HepG2 (cell line): Measurements from ENCODE around the gene KRTAP17-1. TPM values are rescaled to one million over a fixed set of nuclear protein-coding genes. Genes with fewer than 3 reads are reported as not detected.

Experiments
- ATAC-seq: fragments of 200-7000 bp; cut with Tn5 transposase; 3 replicates; pipeline ENCODE4 v1.9.1; 2020; ENCODE audit warnings: mild to moderate bottlenecking, moderate library complexity
- BruUV-seq: library from RNA; stranded (reverse); fragments of 400-500 nt; replicated peaks from 2 replicates; lab custom pipeline; 2021; lab: Mats Ljungman, UMichigan
- CTCF ChIA-PET: fragments of 300-600 bp; formaldehyde crosslinking; extraction: SDS; loops from one replicate; lab custom pipeline; 2021; ENCODE audit warnings: low total read pairs, inconsistent platforms, low intra/inter-chr PET ratio; lab: Yijun Ruan, JAX
- POLR2A ChIA-PET: fragments of 350-600 bp; sonication (Branson Sonifier 250); formaldehyde crosslinking; loops from one replicate; lab custom pipeline; 2020; ENCODE audit warnings: antibody characterized with exemption, inconsistent platforms; lab: Yijun Ruan, JAX
- DNase-seq: peaks from one replicate; pipeline ENCODE4 v3.0.0-alpha.2; 2015; ENCODE audit warnings: low spot score
- FAIRE-seq: peaks from 3 replicates; lab custom pipeline; 2011; peaks lifted over from hg19 to GRCh38; lab: Jason Lieb, UNC
- H2AFZ ChIP-seq: one replicate; pipeline ENCODE4 v1.6.1; 2011; ENCODE audit warnings: low read length, inconsistent platforms
- H3K27ac ChIP-seq: fragments of 300-600 bp; 3 replicates; pipeline ENCODE4 v1.8.0; 2011; ENCODE audit warnings: mixed run types, mild to moderate bottlenecking, mixed read lengths, low read length, inconsistent platforms; ENCODE audit not compliant: insufficient read depth; ENCODE audit errors: extremely low read length
- H3K27me3 ChIP-seq, 2 experiments: fragments of 200-600 bp in 1 of 2; 2 replicates in 1 of 2; 3 replicates in 1 of 2; pipeline versions ENCODE4 v1.6.0 to v1.8.0; 2011; ENCODE audit warnings: low read length in 2 of 2, mild to moderate bottlenecking in 2 of 2, moderate library complexity in 2 of 2, inconsistent platforms in 1 of 2; ENCODE audit not compliant: insufficient read depth in 2 of 2, control insufficient read depth in 1 of 2
- H3K36me3 ChIP-seq, 2 experiments: fragments of 200-600 bp in 1 of 2; replicated peaks in 1 of 2; 2 replicates in 1 of 2; 3 replicates in 1 of 2; pipeline versions ENCODE4 v1.5.1 to v1.8.0; 2011; ENCODE audit warnings: low read length in 2 of 2, inconsistent platforms in 1 of 2; ENCODE audit not compliant: insufficient read depth in 2 of 2, control insufficient read depth in 1 of 2
- H3K4me1 ChIP-seq: 2 replicates; pipeline ENCODE4 v1.5.1; 2012; ENCODE audit warnings: low read length, inconsistent platforms; ENCODE audit not compliant: insufficient read depth
- H3K4me2 ChIP-seq: 2 replicates; pipeline ENCODE4 v1.6.0; 2011; ENCODE audit warnings: low read depth, low read length, inconsistent platforms
- H3K4me3 ChIP-seq, 3 experiments: fragments of 200-600 bp in 1 of 3; sonication (generic), shearing (Covaris generic) in 1 of 3; replicated peaks in 1 of 3; 2 replicates each; pipeline ENCODE4 v1.5.1; 2011 to 2016; ENCODE audit warnings: low read length in 3 of 3, inconsistent platforms in 2 of 3, low read depth in 2 of 3, mild to moderate bottlenecking in 2 of 3, control low read depth in 1 of 3, mixed read lengths in 1 of 3; ENCODE audit not compliant: insufficient read depth in 1 of 3
- H3K79me2 ChIP-seq: one replicate; pipeline ENCODE4 v1.6.1; 2011; ENCODE audit warnings: low read length, inconsistent platforms; ENCODE audit not compliant: insufficient read depth
- H3K9ac ChIP-seq: 2 replicates; pipeline ENCODE4 v1.6.0; 2011; ENCODE audit warnings: mild to moderate bottlenecking, low read depth, low read length, inconsistent platforms; ENCODE audit not compliant: insufficient read depth
- H3K9me3 ChIP-seq: 2 replicates; pipeline ENCODE4 v1.5.1; 2012; ENCODE audit warnings: mild to moderate bottlenecking, low read length
- H4K20me1 ChIP-seq: 2 replicates; pipeline ENCODE4 v1.6.0; 2011; ENCODE audit warnings: inconsistent platforms, mild to moderate bottlenecking, low read length, moderate library complexity; ENCODE audit not compliant: insufficient read depth
- ATM ChIP-seq: fragments of 450-650 bp; IDR thresholded peaks from 2 replicates; pipeline ENCODE4 v1.7.1; 2017; ENCODE audit warnings: mild to moderate bottlenecking, borderline replicate concordance
- BORCS8-MEF2B ChIP-seq: sonication (generic); formaldehyde crosslinking; IDR thresholded peaks from 2 replicates; pipeline ENCODE4 v1.8.0; 2022; ENCODE audit warnings: mild to moderate bottlenecking, missing genetic modification reagents
- CEBPB ChIP-seq: IDR thresholded peaks from 2 replicates; pipeline ENCODE4 v1.6.1; 2011; ENCODE audit warnings: low read depth, low read length, improper control_type of control experiment, borderline replicate concordance
- HDAC2 ChIP-seq: sonication (generic); formaldehyde crosslinking; IDR thresholded peaks from 2 replicates; pipeline ENCODE4 v1.4.0; 2020; ENCODE audit warnings: missing genetic modification reagents
- HOXA7 ChIP-seq: sonication (generic); formaldehyde crosslinking; IDR thresholded peaks from 2 replicates; pipeline ENCODE4 v1.8.1; 2022; ENCODE audit warnings: mild to moderate bottlenecking, missing genetic modification reagents, moderate library complexity
- MAFF ChIP-seq: IDR thresholded peaks from 2 replicates; pipeline ENCODE4 v1.6.1; 2011; ENCODE audit warnings: low read depth, low read length, improper control_type of control experiment
- MAFK ChIP-seq, 2 experiments: IDR thresholded peaks in 1 of 2; conservative IDR thresholded peaks in 1 of 2; 2 replicates each; pipeline ENCODE4 v1.6.1; 2011; ENCODE audit warnings: improper control_type of control experiment in 2 of 2, low read length in 2 of 2
- NCOA5 ChIP-seq: sonication (generic); formaldehyde crosslinking; IDR thresholded peaks from 2 replicates; pipeline ENCODE4 v1.4.0; 2020; ENCODE audit warnings: missing genetic modification reagents
- NCOR1 ChIP-seq: fragments of 200-600 bp; sonication (generic); IDR thresholded peaks from 2 replicates; pipeline ENCODE4 v1.7.0; 2017; ENCODE audit warnings: antibody characterized with exemption, low read length, borderline replicate concordance
- SIN3B ChIP-seq: fragments of 150-350 bp; IDR thresholded peaks from 2 replicates; pipeline ENCODE4 v1.6.1; 2014; ENCODE audit warnings: low read length
- SP5 ChIP-seq: IDR thresholded peaks from 2 replicates; pipeline ENCODE4 v1.6.1; 2016; ENCODE audit warnings: low read depth, borderline replicate concordance
- SSRP1 ChIP-seq: IDR thresholded peaks from 2 replicates; pipeline ENCODE4 v1.6.1; 2016; ENCODE audit warnings: control low read depth
- ZNF362 ChIP-seq: sonication (generic); formaldehyde crosslinking; IDR thresholded peaks from 2 replicates; pipeline ENCODE4 v1.4.0; 2020; ENCODE audit warnings: missing genetic modification reagents, mild to moderate bottlenecking, borderline replicate concordance
- ZNF609 ChIP-seq: sonication (generic); formaldehyde crosslinking; IDR thresholded peaks from 2 replicates; pipeline ENCODE4 v1.4.0; 2020; ENCODE audit warnings: mild to moderate bottlenecking, missing genetic modification reagents, borderline replicate concordance
- ZNF879 ChIP-seq: sonication (generic); formaldehyde crosslinking; IDR thresholded peaks from 2 replicates; pipeline ENCODE4 v1.8.1; 2023; ENCODE audit warnings: missing genetic modification reagents
- ZNF883 ChIP-seq: sonication (generic); formaldehyde crosslinking; IDR thresholded peaks from 2 replicates; pipeline ENCODE4 v1.5.1; 2020; ENCODE audit warnings: mild to moderate bottlenecking, missing genetic modification reagents; ENCODE audit errors: not compliant biosample characterization
- WGBS: methylation state at CpG from one replicate; pipeline ENCODE4 v1.1.6; 2017; ENCODE audit warnings: low lambda C conversion rate; 5-methylcytosine and 5-hydroxymethylcytosine counted together
- in situ Hi-C: cut with HindIII; loops from 2 replicates; pipeline ENCODE4 v1.10.0; 2017; ENCODE audit warnings: low pct_unique_long_range_greater_than_20kb; ENCODE audit not compliant: extremely low pct_ligation_motif_present
- intact Hi-C: fragments of 100-400 bp; cut with micrococcal nuclease; formaldehyde crosslinking; loops from one replicate; pipeline ENCODE4 v1.10.0; 2022; ENCODE audit not compliant: unreplicated experiment
- polyA plus RNA-seq, 8 experiments: library from polyadenylated mRNA; depleted of rRNA in 3 of 8; stranded (reverse) in 7 of 8; unstranded in 1 of 8; fragments of >200 nt; fragmentation: Illumina TruSeq in 4 of 8; extraction: Trizol in 4 of 8; gene quantifications; 2 replicates each; pipeline versions ENCODE4 v1.2.1 to v1.2.3, GENCODE V29; 2011 to 2016; ENCODE audit warnings: low read depth in 4 of 8, missing spikeins in 1 of 8, mixed read lengths in 1 of 8; ENCODE audit not compliant: insufficient read depth in 1 of 8
- total RNA-seq, 5 experiments: library from RNA; depleted of rRNA; stranded (reverse); fragments of >200 nt; fragmentation: Illumina TruSeq; extraction: Trizol; gene quantifications; 2 replicates each; pipeline ENCODE4 v1.2.3, GENCODE V29; 2016; ENCODE audit warnings: low read depth in 1 of 5

Gene KRTAP17-1
- total and polyA plus RNA-seq, 2 of the 13 experiments (the other 11 are each of a cell fraction or from before 2014, with no cell fraction given) = not detected

- TF ChIP-seq ZNF609 (CRISPR knock-in tag) = no peak
- TF ChIP-seq NCOA5 (CRISPR knock-in tag) = no peak
- TF ChIP-seq CEBPB = peak; percentile 45; the same call in 1 of the 2 replicates
- TF ChIP-seq MAFF = peak; percentile 30; the same call in 1 of the 2 replicates
- 0 out of 4 replicates have a peak, but pooled peaks of 1 of the 2 experiments have one; percentile 23 for TF ChIP-seq MAFK (conservative IDR thresholded peaks at IDR 0.05 in 1 of 2, IDR thresholded peaks at IDR 0.05 in 1 of 2; ENCODE audit: low read length in 2 of 2)
- TF ChIP-seq ZNF883 (CRISPR knock-in tag) = no peak
- TF ChIP-seq ZNF879 (CRISPR knock-in tag) = no peak
Measured at GRCh38 chr17:41287050-41287449, 28.5 kb downstream of the KRTAP17-1 start (continued).

GRCh38 chr17:41284546-41284945 lies 31.0 kb downstream of the KRTAP17-1 start:
- Histone ChIP-seq H3K4me3 (no peak overlapping the region), H3K27me3 (no peaks in the 10 kb centered on the region), H3K9me3 (no peaks in the 10 kb centered on the region), H3K27ac (no peak overlapping the region), H3K79me2 (no peaks in the 10 kb centered on the region), H2AFZ (no peak overlapping the region), H3K36me3 (no peaks in the 10 kb centered on the region), H4K20me1 (no peaks in the 10 kb centered on the region), H3K4me2 (no peak overlapping the region), H3K4me1 (peaks cover 6% of the 10 kb centered on the region; the same call in 1 of the 2 replicates), H3K9ac (no peak overlapping the region)
- intact Hi-C loops = no loop called here
- DNase-seq = no peak
- in situ Hi-C loops = no loop called here
- POLR2A ChIA-PET = no interaction called here
- FAIRE-seq = no peak
- BruUV-seq = no TSS peak
- WGBS = 0% methylated on average over 2 of the region's 2 CpGs
- ATAC-seq = no peak
- CTCF ChIA-PET = no interaction called here
- TF ChIP-seq HOXA7 (CRISPR knock-in tag) (no peak), ZNF362 (no peak), SIN3B (no peak), NCOR1 (no peak), SSRP1 (no peak), ATM (no peak), HDAC2 (CRISPR knock-in tag) (no peak), BORCS8-MEF2B (CRISPR knock-in tag) (no peak), SP5 (CRISPR knock-in tag) (no peak)
